Activated CD4-positive, alpha-beta T cell treated with anti-CD3 and anti-CD28 coated beads, Interleukin-2, amount 10 ng/mL, durations not matched to agents 24 days and 14 days (primary cell): ENCODE results near the gene SST. TPM values are rescaled to one million over a fixed set of nuclear protein-coding genes. Genes with fewer than 3 reads are reported as not detected.

Experiments
- DNase-seq: peaks from one replicate; pipeline ENCODE4 v3.0.0; 2022
- H3K27ac Mint-ChIP-seq: one replicate; pipeline ENCODE4 v1.8.0; 2022; ENCODE audit warnings: mild to moderate bottlenecking, mixed read lengths
- H3K27me3 Mint-ChIP-seq: one replicate; pipeline ENCODE4 v1.8.0; 2022; ENCODE audit warnings: mixed read lengths
- H3K36me3 Mint-ChIP-seq: one replicate; pipeline ENCODE4 v1.8.0; 2022; ENCODE audit warnings: low read depth, mild to moderate bottlenecking, mixed read lengths
- H3K4me1 Mint-ChIP-seq: one replicate; pipeline ENCODE4 v1.8.0; 2021; ENCODE audit warnings: mixed read lengths
- H3K4me3 Mint-ChIP-seq: one replicate; pipeline ENCODE4 v1.8.0; 2022; ENCODE audit warnings: mild to moderate bottlenecking, moderate library complexity, mixed read lengths
- H3K9me3 Mint-ChIP-seq: one replicate; pipeline ENCODE4 v1.8.0; 2021; ENCODE audit warnings: mixed read lengths
- intact Hi-C: fragments of 100-400 bp; cut with micrococcal nuclease; formaldehyde crosslinking; loops from one replicate; pipeline ENCODE4 v1.15.1; 2023
- total RNA-seq: library from RNA; stranded (reverse); gene quantifications from 2 replicates; pipeline ENCODE4 v1.2.3, GENCODE V29; 2022

The SST gene
- total RNA-seq, 1 donor from 2014 or later, result not detected

DNA sequence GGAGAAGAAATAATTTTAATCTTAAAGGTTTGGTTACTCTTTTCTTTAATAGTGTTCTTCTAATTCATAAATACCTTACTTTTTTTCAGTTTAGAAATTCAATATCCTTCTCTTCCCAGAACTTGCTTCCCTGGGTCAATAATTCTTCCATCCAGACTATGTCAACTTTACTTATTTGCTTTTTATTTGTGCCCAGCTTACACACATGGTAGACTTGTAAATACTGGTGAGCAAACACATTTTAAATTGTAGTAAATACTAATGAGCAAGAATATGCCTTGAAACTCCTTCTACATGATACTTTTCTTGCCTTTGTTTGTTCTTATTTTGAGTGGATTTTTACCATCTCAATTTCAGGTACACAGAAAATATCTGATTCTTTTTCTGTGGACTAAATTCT lies 33.7 kb downstream of the SST start:
- no peaks in the 10 kb centered on the region for H3K4me1 Mint-ChIP-seq
- no peaks in the 10 kb centered on the region for H3K9me3 Mint-ChIP-seq
- no peak overlapping the region for H3K27ac Mint-ChIP-seq
- H3K36me3 Mint-ChIP-seq, result no peaks in the 10 kb centered on the region
- intact Hi-C loops, result no loop called here
- peaks cover 15% of the 10 kb centered on the region for H3K27me3 Mint-ChIP-seq
- H3K4me3 Mint-ChIP-seq, result no peak overlapping the region
- DNase-seq, result no peak

DNA sequence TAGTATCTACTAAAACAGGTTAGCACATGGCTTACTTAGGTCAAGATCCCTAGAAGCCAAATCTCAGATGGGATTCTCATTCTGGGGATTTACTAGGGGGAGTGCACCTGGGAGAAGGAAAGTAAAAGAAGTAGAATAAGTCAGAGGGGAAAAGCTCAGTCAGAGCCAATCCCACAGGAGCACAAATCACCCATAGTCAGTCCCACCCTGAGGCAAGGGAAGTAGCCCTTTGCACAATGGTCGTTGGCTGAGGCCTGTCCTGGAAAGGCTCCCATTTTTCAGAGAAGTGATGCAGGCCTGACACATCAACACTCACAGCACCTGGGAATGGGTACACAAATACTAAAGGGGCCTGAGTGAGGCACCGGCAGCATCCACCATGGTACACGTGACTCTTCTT lies 39.8 kb downstream of the SST start:
- H3K4me3 Mint-ChIP-seq, result no peak overlapping the region
- intact Hi-C loops, result no loop called here
- no peak for DNase-seq
- no peak overlapping the region for H3K27ac Mint-ChIP-seq
- no peaks in the 10 kb centered on the region for H3K36me3 Mint-ChIP-seq
- no peaks in the 10 kb centered on the region for H3K4me1 Mint-ChIP-seq
- H3K9me3 Mint-ChIP-seq, result no peaks in the 10 kb centered on the region
- peaks cover 14% of the 10 kb centered on the region for H3K27me3 Mint-ChIP-seq

DNA sequence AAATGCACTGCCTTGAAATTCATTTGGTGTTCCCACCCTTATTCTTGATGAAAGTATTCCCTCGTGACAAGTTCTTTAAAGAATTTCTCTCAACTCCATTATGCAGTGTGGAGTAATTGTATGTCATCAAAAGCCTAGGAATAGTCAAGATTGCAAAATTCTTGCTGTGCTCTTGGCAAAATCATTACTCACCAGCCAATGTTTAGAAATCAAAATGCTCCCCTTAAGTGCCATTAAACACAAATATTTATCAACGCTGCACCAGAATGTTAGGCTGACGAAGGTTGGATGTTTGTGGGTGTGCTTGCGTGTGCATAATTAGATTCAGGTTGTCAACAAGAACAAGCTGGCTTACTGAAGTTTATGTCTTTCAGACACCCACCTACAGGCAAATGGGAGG lies 40.5 kb downstream of the SST start:
- Mint-ChIP-seq H3K27me3 (peaks cover 10% of the 10 kb centered on the region), H3K4me3 (no peak overlapping the region), H3K27ac (no peak overlapping the region), H3K4me1 (no peaks in the 10 kb centered on the region), H3K36me3 (no peaks in the 10 kb centered on the region), H3K9me3 (no peaks in the 10 kb centered on the region)
- DNase-seq, result no peak
- intact Hi-C loops, result no loop called here

DNA sequence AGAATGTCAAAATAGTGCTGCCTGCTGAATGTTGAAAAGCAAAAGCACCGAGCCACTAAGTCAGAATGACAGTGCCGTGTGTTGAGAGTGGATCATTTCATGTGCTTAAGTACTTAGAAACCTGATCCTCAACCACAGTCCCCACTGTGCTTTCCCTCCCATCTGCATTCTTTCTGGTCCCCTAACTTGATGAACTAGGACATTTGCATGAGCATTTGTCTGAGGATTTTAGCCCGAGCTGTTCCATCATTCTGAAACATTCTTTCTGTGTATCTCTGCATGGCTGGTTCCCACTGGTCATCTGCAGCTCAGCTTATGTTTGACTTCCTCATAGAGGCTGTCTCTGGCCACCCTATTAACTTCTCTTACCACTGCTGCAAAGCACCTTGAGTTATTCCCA lies 42.0 kb downstream of the SST start:
- peaks cover 16% of the 10 kb centered on the region for H3K27me3 Mint-ChIP-seq
- intact Hi-C loops, result no loop called here

DNA sequence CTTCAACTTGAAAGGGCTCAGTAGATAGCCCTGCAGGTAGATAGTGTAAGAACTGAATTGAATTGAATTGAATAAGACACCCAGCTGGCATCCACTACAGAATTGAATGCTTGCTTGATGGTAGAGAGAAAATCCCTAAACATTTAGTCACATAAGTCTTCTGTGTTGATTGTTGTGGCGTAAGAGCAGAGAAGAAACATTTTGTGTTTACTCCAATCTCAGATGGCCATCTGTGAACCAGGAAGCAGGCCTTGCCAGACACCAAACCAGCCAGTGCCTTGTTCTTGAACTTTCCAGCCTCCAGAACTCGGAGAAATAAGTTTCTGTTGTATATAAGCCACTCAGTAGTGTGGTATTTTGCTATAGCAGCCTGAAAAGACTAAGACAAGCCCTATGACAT lies 43.6 kb downstream of the SST start:
- intact Hi-C loops, result no loop called here
- peaks cover 23% of the 10 kb centered on the region for H3K27me3 Mint-ChIP-seq
- H3K9me3 Mint-ChIP-seq, result no peaks in the 10 kb centered on the region
- H3K27ac Mint-ChIP-seq, result no peak overlapping the region
- H3K4me3 Mint-ChIP-seq, result no peak overlapping the region
- DNase-seq, result no peak
- H3K4me1 Mint-ChIP-seq, result no peaks in the 10 kb centered on the region
- H3K36me3 Mint-ChIP-seq, result no peaks in the 10 kb centered on the region

More for the DNA sequence above, 42.0 kb downstream of the SST start:
- no peak overlapping the region for H3K27ac Mint-ChIP-seq
- H3K36me3 Mint-ChIP-seq, result no peaks in the 10 kb centered on the region
- H3K4me1 Mint-ChIP-seq, result no peaks in the 10 kb centered on the region
- no peak for DNase-seq
- H3K4me3 Mint-ChIP-seq, result no peak overlapping the region
- H3K9me3 Mint-ChIP-seq, result no peaks in the 10 kb centered on the region

DNA sequence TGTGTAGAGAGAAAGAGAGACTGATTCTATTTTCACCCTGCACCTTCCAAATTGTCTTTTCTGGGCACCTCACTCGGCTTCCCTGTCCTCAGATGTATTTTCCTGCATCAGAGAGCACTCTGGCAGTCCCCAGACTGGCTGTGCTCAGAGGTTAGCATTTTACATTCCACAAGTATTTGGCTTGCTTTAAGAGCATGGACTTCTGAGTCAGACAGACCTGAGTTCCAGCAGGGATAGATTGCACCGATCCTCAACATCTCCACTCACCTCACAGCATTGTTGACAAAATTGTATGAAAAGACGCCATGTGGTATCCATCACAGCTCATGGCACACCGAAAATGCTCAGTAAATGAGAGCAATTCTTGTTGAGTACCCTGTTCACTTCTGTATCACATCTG lies 45.6 kb downstream of the SST start:
- no peaks in the 10 kb centered on the region for H3K36me3 Mint-ChIP-seq
- intact Hi-C loops, result no loop called here
- peaks cover 18% of the 10 kb centered on the region for H3K27me3 Mint-ChIP-seq
- H3K9me3 Mint-ChIP-seq, result no peaks in the 10 kb centered on the region
- H3K4me3 Mint-ChIP-seq, result no peak overlapping the region
- H3K27ac Mint-ChIP-seq, result no peak overlapping the region
- no peak for DNase-seq
- H3K4me1 Mint-ChIP-seq, result no peaks in the 10 kb centered on the region

DNA sequence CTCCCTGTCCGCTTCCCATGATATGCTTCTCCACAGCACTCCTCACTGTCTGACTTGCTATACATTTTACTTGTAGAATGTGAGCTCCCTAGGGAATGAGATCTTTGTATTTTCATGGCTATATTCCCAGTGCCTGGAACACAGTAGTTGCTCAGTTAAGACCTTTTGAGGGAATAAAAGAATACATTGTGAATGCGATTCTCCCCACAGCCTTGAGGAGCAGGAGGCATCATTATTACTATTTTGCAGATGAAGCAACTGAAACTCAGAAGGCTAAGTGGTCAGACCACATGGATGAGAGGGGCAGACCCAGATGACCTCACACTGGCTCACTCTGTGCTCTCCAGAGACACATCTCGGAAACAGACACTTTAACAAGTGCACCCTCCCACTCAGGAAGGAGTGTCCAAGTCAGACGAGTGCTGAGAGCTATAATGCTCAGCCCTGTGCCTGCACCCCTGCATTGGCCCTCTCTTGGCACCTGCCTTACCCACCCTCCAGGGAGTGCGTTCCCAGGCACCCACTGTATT lies 46.8 kb downstream of the SST start:
- no peak for DNase-seq
- Mint-ChIP-seq H3K4me1 (no peaks in the 10 kb centered on the region), H3K4me3 (no peak overlapping the region), H3K27me3 (peaks cover 22% of the 10 kb centered on the region), H3K9me3 (no peaks in the 10 kb centered on the region), H3K27ac (no peak overlapping the region), H3K36me3 (no peaks in the 10 kb centered on the region)
- intact Hi-C loops, result no loop called here

DNA sequence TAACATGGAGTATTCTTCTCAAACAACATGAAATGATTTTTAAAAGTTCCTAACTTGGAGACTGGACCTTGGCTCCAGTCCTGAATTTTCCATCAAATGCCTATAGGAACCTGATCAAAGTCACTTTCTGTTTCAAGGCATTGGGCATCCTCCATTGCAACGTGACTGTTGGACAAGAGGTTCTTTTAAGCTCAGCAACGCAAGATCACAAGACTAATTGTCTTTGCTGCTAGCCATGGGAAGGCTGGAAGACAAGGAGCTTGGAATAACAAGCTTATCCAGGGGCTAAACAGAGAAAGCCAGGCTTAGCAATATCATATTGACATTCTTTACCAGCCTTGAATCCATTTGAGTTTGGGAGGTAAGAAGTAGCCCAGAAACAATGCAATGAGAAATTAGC lies 48.3 kb downstream of the SST start:
- Mint-ChIP-seq H3K4me1 (no peaks in the 10 kb centered on the region), H3K9me3 (no peaks in the 10 kb centered on the region), H3K27me3 (peaks cover 19% of the 10 kb centered on the region), H3K4me3 (no peak overlapping the region), H3K27ac (no peak overlapping the region), H3K36me3 (no peaks in the 10 kb centered on the region)
- DNase-seq, result no peak
- intact Hi-C loops, result no loop called here

DNA sequence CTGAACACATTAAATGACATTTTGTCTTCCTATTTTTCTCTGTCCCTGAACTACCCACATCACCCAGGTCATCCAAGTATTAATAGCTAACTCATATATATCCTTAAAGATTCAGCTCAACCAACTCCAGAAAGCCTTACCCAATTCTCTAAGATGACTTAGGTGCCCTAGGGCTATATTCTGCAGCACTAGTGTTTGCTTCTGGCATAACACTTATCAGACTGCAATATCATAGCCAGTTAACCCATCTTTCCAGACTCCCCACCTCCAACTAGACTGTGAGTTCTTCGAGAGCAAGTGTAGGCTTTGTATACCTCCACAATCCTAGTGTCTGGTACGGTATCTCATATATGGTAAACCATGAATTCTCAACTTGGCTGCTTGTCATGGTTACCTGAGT lies 50.7 kb downstream of the SST start:
- H3K9me3 Mint-ChIP-seq, result no peaks in the 10 kb centered on the region
- peaks cover 19% of the 10 kb centered on the region for H3K27me3 Mint-ChIP-seq
- no peaks in the 10 kb centered on the region for H3K4me1 Mint-ChIP-seq
- intact Hi-C loops, result no loop called here
- H3K27ac Mint-ChIP-seq, result no peak overlapping the region
- H3K36me3 Mint-ChIP-seq, result no peaks in the 10 kb centered on the region
- no peak for DNase-seq
- H3K4me3 Mint-ChIP-seq, result no peak overlapping the region

Other genes with a start within 250 kb of the SST start
- gene RTP2, start 32.2 kb upstream of the SST start, total RNA-seq, result not detected in 2 replicates
- 41.7 and 51.7 TPM in 2 replicates for gene BCL6, start 75.1 kb upstream of the SST start, total RNA-seq